Uterus (tissue), 2 donors: ENCODE results near the gene UBALD2.

Experiments used
- POLR2A ChIP-seq, 2 donors: fragments of 450-650 bp; IDR thresholded peaks; one replicate each; pipeline ENCODE4 v1.6.1; 2016; ENCODE audit warnings: antibody characterized with exemption in 2 of 2, mild to moderate bottlenecking in 1 of 2, moderate library complexity in 1 of 2
- TF ChIP-seq, protein P1 (sequence below), 4 experiments: fragments of 200-600 bp in 2 of 4; fragments of 450-650 bp in 2 of 4; sonication (generic) in 2 of 4; IDR thresholded peaks; one replicate each; pipeline ENCODE4 v1.5.1; 2016 to 2019; ENCODE audit warnings: antibody characterized with exemption in 4 of 4, mild to moderate bottlenecking in 2 of 4, moderate library complexity in 1 of 4

DNA sequence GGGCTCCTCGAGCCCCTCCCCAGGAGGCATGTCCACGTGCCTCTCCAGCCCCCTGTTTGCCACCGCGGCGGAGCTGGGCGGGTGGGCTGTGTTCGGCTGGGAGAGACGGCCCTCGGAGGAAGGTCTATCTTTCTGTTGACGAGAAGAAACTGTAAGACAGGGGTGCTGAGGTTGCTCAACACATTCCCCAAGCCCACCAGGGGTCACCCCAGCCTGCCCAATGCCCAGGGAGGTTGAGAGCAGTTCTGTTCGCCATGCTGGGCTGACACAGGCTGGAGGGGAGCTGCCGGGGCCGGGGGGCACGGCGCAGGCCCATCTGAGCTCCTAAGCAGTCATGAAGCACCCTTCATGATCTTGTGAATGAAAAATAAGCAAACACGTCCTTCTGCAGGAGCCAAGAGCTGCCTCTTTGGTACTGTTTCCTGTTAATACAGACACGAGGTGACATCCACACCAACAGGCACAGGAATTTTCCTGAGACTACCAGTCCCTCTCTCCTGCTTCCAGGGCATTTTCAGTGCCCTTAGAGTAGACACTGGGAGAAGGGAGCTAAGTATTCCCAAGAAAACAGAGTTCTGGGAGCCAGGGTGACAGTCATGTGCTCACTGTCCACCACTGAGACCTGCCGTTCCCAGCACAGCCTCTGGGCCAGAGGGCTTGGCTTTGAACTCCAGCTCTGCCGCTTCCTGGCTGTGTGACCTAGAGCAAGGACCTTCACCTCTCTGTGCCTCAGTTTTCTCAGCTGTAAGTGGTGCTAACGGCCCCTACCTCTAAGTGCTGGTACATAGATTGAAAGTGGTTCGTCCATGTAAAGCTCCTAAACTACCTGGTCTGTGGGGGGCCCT lies 9.2 kb downstream of the UBALD2 start:
- no peak for TF ChIP-seq POLR2A (IDR thresholded peaks at IDR 0.05)
- TF ChIP-seq, protein P1, sequence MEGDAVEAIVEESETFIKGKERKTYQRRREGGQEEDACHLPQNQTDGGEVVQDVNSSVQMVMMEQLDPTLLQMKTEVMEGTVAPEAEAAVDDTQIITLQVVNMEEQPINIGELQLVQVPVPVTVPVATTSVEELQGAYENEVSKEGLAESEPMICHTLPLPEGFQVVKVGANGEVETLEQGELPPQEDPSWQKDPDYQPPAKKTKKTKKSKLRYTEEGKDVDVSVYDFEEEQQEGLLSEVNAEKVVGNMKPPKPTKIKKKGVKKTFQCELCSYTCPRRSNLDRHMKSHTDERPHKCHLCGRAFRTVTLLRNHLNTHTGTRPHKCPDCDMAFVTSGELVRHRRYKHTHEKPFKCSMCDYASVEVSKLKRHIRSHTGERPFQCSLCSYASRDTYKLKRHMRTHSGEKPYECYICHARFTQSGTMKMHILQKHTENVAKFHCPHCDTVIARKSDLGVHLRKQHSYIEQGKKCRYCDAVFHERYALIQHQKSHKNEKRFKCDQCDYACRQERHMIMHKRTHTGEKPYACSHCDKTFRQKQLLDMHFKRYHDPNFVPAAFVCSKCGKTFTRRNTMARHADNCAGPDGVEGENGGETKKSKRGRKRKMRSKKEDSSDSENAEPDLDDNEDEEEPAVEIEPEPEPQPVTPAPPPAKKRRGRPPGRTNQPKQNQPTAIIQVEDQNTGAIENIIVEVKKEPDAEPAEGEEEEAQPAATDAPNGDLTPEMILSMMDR (IDR thresholded peaks at IDR 0.05), result no peak
